Uterus (tissue), 2 donors: Measurements from ENCODE around the gene SEC14L5.

ENCODE experiments used
- CTCF ChIP-seq, 4 experiments: fragments of 200-600 bp in 2 of 4; fragments of 450-650 bp in 2 of 4; sonication (generic) in 2 of 4; IDR thresholded peaks; one replicate each; pipeline ENCODE4 v1.5.1; 2016 to 2019; ENCODE audit warnings: antibody characterized with exemption in 4 of 4, mild to moderate bottlenecking in 2 of 4, moderate library complexity in 1 of 4
- POLR2A ChIP-seq, 2 donors: fragments of 450-650 bp; IDR thresholded peaks; one replicate each; pipeline ENCODE4 v1.6.1; 2016; ENCODE audit warnings: antibody characterized with exemption in 2 of 2, mild to moderate bottlenecking in 1 of 2, moderate library complexity in 1 of 2

DNA sequence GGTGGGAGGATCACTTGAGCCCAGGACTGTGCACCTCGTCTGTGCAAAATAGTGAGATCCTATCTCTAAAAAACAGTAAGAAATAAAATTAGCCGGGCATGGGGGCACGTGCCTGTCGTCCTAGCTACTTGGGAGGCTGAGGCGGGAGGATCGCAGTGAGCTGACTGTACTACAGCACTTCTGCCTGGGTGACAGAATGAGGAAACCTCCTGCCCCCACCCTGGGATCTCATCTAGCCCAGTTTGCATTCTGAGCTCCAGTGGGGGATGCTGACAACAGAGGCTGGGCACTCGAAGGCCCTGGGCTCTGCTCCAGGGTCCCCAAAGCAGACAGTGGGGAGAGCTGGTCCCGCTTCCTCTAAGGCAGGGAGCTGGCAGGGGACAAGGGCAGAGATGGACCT is 68.5 kb downstream of the SEC14L5 start:
- TF ChIP-seq CTCF (IDR thresholded peaks at IDR 0.05) (no peak), POLR2A (IDR thresholded peaks at IDR 0.05) (no peak)
